Peyer's patch (tissue), 4 donors: Measurements from ENCODE around the gene SYTL1. TPM values are rescaled to one million over a fixed set of nuclear protein-coding genes. Genes with fewer than 3 reads are reported as not detected.

ENCODE experiments used
- DNase-seq, 3 donors: peaks; one replicate each; pipeline ENCODE4 v3.0.0-alpha.2; 2017 to 2019
- H3K27ac ChIP-seq, 4 donors: fragments of 200-600 bp; sonication (generic); one replicate each; pipeline ENCODE4 v1.5.1; 2016 to 2019
- H3K27me3 ChIP-seq, 2 donors: fragments of 200-600 bp; sonication (generic); one replicate each; pipeline ENCODE4 v1.5.1; 2019
- H3K36me3 ChIP-seq, 3 donors: fragments of 200-600 bp; sonication (generic); one replicate each; pipeline ENCODE4 v1.5.1; 2016 to 2019
- H3K4me1 ChIP-seq, 4 donors: fragments of 200-600 bp; sonication (generic); one replicate each; pipeline ENCODE4 v1.5.1; 2016 to 2019
- H3K4me3 ChIP-seq, 4 donors: fragments of 200-600 bp; sonication (generic); 1 replicate in 3 of 4; 2 replicates in 1 of 4; pipeline ENCODE4 v1.5.1; 2016 to 2019; ENCODE audit warnings: mild to moderate bottlenecking in 1 of 4
- H3K9me3 ChIP-seq, 4 donors: fragments of 200-600 bp; sonication (generic); one replicate each; pipeline ENCODE4 v1.5.1; 2016 to 2019; ENCODE audit warnings: mild to moderate bottlenecking in 1 of 4
- POLR2A ChIP-seq, 2 donors: fragments of 450-650 bp; IDR thresholded peaks; one replicate each; pipeline ENCODE4 v1.5.1; 2017; ENCODE audit warnings: antibody characterized with exemption in 2 of 2, mild to moderate bottlenecking in 2 of 2, moderate library complexity in 2 of 2
- total RNA-seq, 4 donors: library from RNA; depleted of rRNA; stranded (reverse); fragments of >200 nt; gene quantifications; one replicate each; pipeline ENCODE4 v1.1.0, GENCODE V29; 2016
- TF ChIP-seq, protein P1 (sequence below), 6 experiments: fragments of 450-650 bp in 4 of 6; fragments of 200-600 bp in 2 of 6; sonication (generic) in 1 of 6; IDR thresholded peaks; one replicate each; pipeline ENCODE4 v1.5.1; 2017 to 2019; ENCODE audit warnings: antibody characterized with exemption in 6 of 6, mild to moderate bottlenecking in 3 of 6, moderate library complexity in 1 of 6

Gene SYTL1
- total RNA-seq, 4 donors from 2014 or later = 9.0 to 37.1 (median 9.5) TPM

DNA sequence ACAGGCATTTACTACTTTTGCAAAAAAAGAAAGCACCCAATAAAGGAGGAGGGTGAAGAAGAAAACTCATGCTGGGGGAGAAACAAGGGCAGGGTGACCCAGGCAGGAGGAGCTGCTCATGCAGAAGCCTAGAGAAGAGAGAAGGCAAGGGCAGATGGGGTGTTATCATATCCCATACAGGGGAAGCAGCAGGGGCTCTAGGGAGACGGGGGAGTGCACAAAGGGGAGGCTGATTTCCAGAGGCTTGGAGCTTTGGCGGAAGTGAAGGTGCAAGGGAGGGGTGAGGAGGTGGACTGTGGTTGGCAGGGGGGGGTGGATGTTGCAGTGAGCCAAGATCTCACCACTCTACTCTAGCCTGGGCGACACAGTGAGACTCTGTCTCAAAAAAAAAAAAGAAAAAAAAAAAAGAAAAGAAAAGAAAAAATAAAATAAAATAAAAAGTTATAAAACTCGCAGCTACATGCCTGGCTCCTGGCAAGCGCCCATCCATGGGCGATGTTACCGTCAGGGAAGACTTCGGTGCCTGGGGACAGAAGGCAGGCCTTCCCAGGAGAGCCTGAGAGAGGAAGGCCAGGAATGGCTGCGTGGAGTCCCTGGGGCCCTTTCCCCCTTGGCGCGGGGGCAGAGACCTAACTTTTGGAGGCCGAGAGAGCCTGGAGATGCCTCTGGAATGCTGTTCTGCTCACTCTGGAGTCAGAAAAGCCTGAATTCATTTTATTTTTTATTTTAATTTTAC is 36.1 kb downstream of the SYTL1 start:
- H3K4me1 ChIP-seq = peaks cover 0 to 4% (median 0%) of the 10 kb centered on the region in 4 donors
- no peak for TF ChIP-seq POLR2A (IDR thresholded peaks at IDR 0.05)
- TF ChIP-seq, protein P1, sequence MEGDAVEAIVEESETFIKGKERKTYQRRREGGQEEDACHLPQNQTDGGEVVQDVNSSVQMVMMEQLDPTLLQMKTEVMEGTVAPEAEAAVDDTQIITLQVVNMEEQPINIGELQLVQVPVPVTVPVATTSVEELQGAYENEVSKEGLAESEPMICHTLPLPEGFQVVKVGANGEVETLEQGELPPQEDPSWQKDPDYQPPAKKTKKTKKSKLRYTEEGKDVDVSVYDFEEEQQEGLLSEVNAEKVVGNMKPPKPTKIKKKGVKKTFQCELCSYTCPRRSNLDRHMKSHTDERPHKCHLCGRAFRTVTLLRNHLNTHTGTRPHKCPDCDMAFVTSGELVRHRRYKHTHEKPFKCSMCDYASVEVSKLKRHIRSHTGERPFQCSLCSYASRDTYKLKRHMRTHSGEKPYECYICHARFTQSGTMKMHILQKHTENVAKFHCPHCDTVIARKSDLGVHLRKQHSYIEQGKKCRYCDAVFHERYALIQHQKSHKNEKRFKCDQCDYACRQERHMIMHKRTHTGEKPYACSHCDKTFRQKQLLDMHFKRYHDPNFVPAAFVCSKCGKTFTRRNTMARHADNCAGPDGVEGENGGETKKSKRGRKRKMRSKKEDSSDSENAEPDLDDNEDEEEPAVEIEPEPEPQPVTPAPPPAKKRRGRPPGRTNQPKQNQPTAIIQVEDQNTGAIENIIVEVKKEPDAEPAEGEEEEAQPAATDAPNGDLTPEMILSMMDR (IDR thresholded peaks at IDR 0.05) = no peak
- DNase-seq = no peak
- no peak overlapping the region for H3K4me3 ChIP-seq
- no peak overlapping the region for H3K27ac ChIP-seq
- H3K27me3 ChIP-seq = no peaks in the 10 kb centered on the region
- no peaks in the 10 kb centered on the region for H3K36me3 ChIP-seq
- H3K9me3 ChIP-seq = no peaks in the 10 kb centered on the region

DNA sequence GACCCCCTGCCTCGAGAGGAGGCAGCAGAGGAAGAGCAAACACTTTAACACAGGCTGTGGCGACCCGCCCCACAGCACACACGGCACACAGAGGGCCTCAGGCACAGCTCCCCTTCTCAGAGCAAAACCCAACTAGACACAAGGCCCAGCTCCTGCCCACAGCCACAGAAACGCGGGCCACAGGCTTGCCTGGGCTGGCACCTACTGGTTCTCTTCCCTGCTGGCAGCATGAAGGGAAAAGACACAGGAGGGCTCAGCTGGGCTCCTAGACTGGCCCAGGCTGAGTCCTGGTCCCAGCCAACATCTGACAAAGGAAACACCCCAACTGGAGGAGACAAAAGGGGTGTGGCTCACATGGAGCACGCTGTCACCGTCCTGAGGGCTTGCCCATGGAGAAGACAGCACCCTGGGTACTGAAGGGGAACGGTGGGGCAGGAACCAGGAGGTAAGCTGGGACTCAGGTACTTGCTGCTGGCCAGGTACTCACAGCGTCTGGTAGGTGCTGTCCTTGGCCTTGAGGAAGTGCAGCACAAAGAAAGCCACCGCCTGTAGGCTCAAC is 37.8 kb downstream of the SYTL1 start:
- no peaks in the 10 kb centered on the region for H3K27me3 ChIP-seq
- no peaks in the 10 kb centered on the region for H3K9me3 ChIP-seq
- no peak for TF ChIP-seq POLR2A (IDR thresholded peaks at IDR 0.05)
- TF ChIP-seq, protein P1 (IDR thresholded peaks at IDR 0.05) = no peak
- H3K4me1 ChIP-seq = peaks cover 0 to 7% (median 0%) of the 10 kb centered on the region in 4 donors
- H3K27ac ChIP-seq = no peak overlapping the region
- no peaks in the 10 kb centered on the region for H3K36me3 ChIP-seq
- DNase-seq = no peak
- no peak overlapping the region for H3K4me3 ChIP-seq

DNA sequence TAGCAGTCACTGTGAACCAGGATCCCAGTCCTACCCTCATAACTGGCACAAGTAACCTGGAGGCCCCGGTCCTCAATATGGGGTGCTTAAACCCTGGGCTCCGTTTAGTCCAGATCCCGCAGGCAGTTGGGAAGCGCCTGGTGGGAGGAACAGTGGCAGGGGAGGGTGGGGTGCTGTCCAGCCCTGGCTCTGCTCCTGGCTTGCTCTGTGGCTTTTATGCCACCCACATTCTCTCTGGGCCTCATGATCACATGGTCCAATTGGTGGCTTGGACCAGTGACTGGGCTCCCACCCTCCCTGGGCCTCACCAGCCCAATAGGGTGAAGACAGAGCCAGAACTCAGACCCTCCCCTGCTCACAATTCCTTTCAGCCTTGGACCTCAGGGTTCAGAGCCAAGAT is 38.4 kb downstream of the SYTL1 start:
- H3K27ac ChIP-seq = no peak overlapping the region
- H3K4me3 ChIP-seq = no peak overlapping the region
- no peaks in the 10 kb centered on the region for H3K9me3 ChIP-seq
- no peak for TF ChIP-seq POLR2A (IDR thresholded peaks at IDR 0.05)
- TF ChIP-seq, protein P1 (IDR thresholded peaks at IDR 0.05) = no peak
- no peaks in the 10 kb centered on the region for H3K27me3 ChIP-seq
- no peaks in the 10 kb centered on the region for H3K36me3 ChIP-seq
- peaks cover 0 to 7% (median 0%) of the 10 kb centered on the region in 4 donors for H3K4me1 ChIP-seq
- DNase-seq = no peak

DNA sequence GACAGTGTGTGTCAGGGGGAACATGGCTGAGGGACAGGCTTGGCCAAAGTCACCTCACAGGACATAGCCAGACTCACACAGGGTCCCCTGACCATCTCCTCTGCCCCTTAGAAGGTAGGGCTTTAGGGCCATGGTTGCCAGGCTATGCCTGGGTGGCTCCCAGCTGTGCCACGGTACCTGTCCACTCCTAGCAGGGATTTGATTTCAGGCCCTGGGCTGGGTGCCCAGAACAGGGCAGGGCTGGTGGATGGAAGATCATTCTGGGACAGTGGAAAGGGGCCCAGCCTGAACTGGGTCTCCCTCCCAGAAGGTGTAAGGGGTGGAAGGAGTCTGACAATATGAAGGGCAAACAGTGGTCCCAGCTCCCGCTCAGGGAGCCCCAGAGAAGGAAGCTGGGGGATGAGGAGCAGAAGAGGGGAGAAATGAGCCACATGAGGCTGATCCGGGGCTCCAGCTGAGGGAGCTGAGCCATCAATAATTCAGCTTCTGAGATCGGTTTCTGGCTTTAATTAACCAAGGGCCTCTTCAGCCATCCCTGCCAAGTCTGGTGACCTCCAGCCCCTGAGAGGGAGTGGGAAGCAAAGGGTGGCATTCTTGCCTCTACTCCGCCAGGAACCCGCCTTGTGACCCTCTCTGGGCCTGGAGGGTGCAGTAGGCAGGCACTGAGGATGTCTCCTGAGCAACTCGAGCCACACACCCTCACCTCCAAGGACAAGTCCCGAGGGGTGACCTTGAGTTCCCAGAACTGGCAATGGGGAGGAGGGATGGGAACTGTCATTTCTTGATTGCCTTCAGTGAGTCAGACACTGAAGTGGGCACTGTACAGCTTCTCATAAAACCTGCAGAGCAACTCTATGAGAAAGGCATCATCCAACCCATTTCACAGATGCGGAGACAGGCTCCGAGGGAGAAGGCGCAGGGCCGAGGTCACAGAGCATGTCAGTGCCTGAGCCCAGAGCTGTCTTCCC is 39.2 kb downstream of the SYTL1 start:
- no peak overlapping the region for H3K4me3 ChIP-seq
- no peak for DNase-seq
- H3K27me3 ChIP-seq = no peaks in the 10 kb centered on the region
- no peaks in the 10 kb centered on the region for H3K9me3 ChIP-seq
- H3K4me1 ChIP-seq = peaks cover 0 to 7% (median 0%) of the 10 kb centered on the region in 4 donors
- H3K36me3 ChIP-seq = no peaks in the 10 kb centered on the region
- no peak overlapping the region for H3K27ac ChIP-seq
- TF ChIP-seq, protein P1 (IDR thresholded peaks at IDR 0.05) = no peak
- TF ChIP-seq POLR2A (IDR thresholded peaks at IDR 0.05) = no peak

DNA sequence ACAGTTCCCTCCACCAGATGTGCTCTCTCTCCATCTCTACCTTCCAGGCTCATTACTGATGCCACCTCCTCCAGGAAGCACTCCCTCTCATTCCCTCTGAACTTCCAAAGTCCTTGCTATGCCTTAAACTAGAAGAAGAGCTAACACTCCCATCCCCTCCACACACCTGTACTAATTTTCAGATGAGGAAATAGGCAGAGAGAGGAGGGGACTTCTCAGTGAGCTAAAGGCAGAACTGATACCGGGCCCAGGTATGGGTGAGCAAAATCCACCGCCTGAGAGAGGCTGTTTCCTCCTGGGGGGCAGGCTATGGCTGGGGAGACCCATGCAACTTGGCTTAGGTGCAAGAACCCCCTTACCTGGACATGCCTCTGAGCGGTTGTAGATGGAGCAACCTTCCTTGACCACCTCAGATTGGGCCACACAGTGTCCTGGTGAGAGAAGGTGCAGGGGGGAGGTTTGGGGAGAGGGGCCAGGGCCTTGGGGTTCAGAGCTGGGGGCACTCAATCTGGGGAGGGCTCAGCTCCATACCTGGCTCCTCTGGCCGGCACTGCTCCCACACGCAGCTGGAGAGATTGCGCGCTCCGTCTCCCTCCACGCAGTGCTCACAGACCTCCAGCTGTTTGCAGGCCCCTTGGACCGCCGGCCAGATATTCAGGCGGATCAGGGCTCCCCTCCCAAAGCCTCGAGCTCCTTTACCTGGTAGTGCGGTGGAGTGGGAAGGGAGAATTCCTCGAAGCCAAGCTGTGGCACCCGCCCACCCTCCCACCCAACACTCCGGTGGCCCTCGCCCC is 40.3 kb downstream of the SYTL1 start:
- no peaks in the 10 kb centered on the region for H3K27me3 ChIP-seq
- no peak overlapping the region for H3K4me3 ChIP-seq
- no peaks in the 10 kb centered on the region for H3K9me3 ChIP-seq
- no peak overlapping the region for H3K27ac ChIP-seq
- peaks cover 0 to 7% (median 0%) of the 10 kb centered on the region in 4 donors for H3K4me1 ChIP-seq
- H3K36me3 ChIP-seq = no peaks in the 10 kb centered on the region
- DNase-seq = no peak
- TF ChIP-seq POLR2A (IDR thresholded peaks at IDR 0.05) = no peak
- TF ChIP-seq, protein P1 (IDR thresholded peaks at IDR 0.05) = no peak
